GM12801 (cell line): ENCODE results near the gene NME3.

Experiments used
- CTCF ChIP-seq: IDR thresholded peaks from one replicate; pipeline ENCODE4 v1.5.1; 2011; ENCODE audit warnings: control low read depth; ENCODE audit not compliant: insufficient read length; ENCODE audit errors: extremely low read depth

Gene NME3

GRCh38 chr16:1745900-1746692 is 25.2 kb downstream of the NME3 start:
- no peak for TF ChIP-seq CTCF

- no peak for TF ChIP-seq CTCF
These were observed 26.0 kb downstream of the NME3 start for GRCh38 chr16:1745181-1745899.

GRCh38 chr16:1744338-1744840 is 27.0 kb downstream of the NME3 start:
- no peak for TF ChIP-seq CTCF

GRCh38 chr16:1743376-1744337 is 27.7 kb downstream of the NME3 start:
- TF ChIP-seq CTCF: no peak

- TF ChIP-seq CTCF: no peak
These were observed 29.7 kb downstream of the NME3 start for GRCh38 chr16:1741553-1742165.

- no peak for TF ChIP-seq CTCF
These were observed 30.4 kb downstream of the NME3 start for GRCh38 chr16:1740781-1741490.
